ENCODE data around the gene ZNF48.

The ZNF48 gene

GRCh38 chr16:30413112-30413806 lies 18.0 kb downstream of the ZNF48 start:
- Histone ChIP-seq H3F3A (ENCODE audit: insufficient read depth, low read length) (no peaks in the 10 kb centered on the region), H3K4me1 (ENCODE audit: insufficient read depth, low read length, severe bottlenecking) (peaks cover 27% of the 10 kb centered on the region), H3K79me2 (ENCODE audit: insufficient read depth, low read length) (no peaks in the 10 kb centered on the region), H3K4me3 (ENCODE audit: low read depth, low read length, poor library complexity, severe bottlenecking) (no peak overlapping the region), H3K36me3 (ENCODE audit: insufficient read depth, low read length) (peaks cover 42% of the 10 kb centered on the region; the same call in 1 of the 2 replicates), H4K20me1 (ENCODE audit: insufficient read depth, low read length) (no peaks in the 10 kb centered on the region), H3K9me3 (ENCODE audit: low read length) (no peaks in the 10 kb centered on the region), H3K9me2 (ENCODE audit: low read depth, low read length) (no peaks in the 10 kb centered on the region), H3K9ac (ENCODE audit: low read length) (no peak overlapping the region), H3K27me3 (ENCODE audit: insufficient read depth, low read length) (no peaks in the 10 kb centered on the region), H3K4me2 (ENCODE audit: low read length) (no peak overlapping the region), H2AFZ (ENCODE audit: low read length) (no peak overlapping the region), H3K27ac (ENCODE audit: low read depth, low read length, poor library complexity, severe bottlenecking) (no peak overlapping the region)
- no peak for TF ChIP-seq EZH2 (IDR thresholded peaks at IDR 0.05; ENCODE audit: borderline replicate concordance, low read length)
- TF ChIP-seq, protein P1, sequence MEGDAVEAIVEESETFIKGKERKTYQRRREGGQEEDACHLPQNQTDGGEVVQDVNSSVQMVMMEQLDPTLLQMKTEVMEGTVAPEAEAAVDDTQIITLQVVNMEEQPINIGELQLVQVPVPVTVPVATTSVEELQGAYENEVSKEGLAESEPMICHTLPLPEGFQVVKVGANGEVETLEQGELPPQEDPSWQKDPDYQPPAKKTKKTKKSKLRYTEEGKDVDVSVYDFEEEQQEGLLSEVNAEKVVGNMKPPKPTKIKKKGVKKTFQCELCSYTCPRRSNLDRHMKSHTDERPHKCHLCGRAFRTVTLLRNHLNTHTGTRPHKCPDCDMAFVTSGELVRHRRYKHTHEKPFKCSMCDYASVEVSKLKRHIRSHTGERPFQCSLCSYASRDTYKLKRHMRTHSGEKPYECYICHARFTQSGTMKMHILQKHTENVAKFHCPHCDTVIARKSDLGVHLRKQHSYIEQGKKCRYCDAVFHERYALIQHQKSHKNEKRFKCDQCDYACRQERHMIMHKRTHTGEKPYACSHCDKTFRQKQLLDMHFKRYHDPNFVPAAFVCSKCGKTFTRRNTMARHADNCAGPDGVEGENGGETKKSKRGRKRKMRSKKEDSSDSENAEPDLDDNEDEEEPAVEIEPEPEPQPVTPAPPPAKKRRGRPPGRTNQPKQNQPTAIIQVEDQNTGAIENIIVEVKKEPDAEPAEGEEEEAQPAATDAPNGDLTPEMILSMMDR (IDR thresholded peaks at IDR 0.05; ENCODE audit: low read length): no peak

DNA sequence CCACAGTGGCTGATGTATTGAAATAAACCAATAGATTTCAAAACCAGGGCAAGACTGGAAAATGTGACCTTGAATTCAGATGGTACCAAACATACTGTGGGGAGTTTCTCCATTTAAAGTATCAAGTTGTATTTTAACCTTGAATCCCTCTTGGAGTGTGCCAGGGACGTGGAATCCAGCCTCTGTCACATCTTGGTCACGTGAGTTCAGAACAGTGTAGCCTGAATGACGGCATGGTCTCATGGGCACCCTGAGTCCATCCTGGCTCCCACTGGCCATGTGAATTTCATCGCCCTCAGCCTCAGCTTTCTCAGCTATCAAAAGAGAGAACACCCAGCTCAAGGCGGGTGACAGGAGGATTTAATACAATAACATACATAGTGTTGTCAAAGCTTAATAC lies 18.9 kb downstream of the ZNF48 start:
- Histone ChIP-seq H3K36me3 (ENCODE audit: insufficient read depth, low read length) (peaks cover 42% of the 10 kb centered on the region; the same call in 1 of the 2 replicates), H4K20me1 (ENCODE audit: insufficient read depth, low read length) (no peaks in the 10 kb centered on the region), H3F3A (ENCODE audit: insufficient read depth, low read length) (no peaks in the 10 kb centered on the region), H3K4me3 (ENCODE audit: low read depth, low read length, poor library complexity, severe bottlenecking) (no peak overlapping the region), H3K79me2 (ENCODE audit: insufficient read depth, low read length) (no peaks in the 10 kb centered on the region), H3K9me3 (ENCODE audit: low read length) (no peaks in the 10 kb centered on the region), H3K4me2 (ENCODE audit: low read length) (no peak overlapping the region), H3K27ac (ENCODE audit: low read depth, low read length, poor library complexity, severe bottlenecking) (no peak overlapping the region), H3K9ac (ENCODE audit: low read length) (no peak overlapping the region), H2AFZ (ENCODE audit: low read length) (no peak overlapping the region), H3K4me1 (ENCODE audit: insufficient read depth, low read length, severe bottlenecking) (peaks cover 26% of the 10 kb centered on the region), H3K27me3 (ENCODE audit: insufficient read depth, low read length) (no peaks in the 10 kb centered on the region), H3K9me2 (ENCODE audit: low read depth, low read length) (no peaks in the 10 kb centered on the region)
- TF ChIP-seq, protein P1 (IDR thresholded peaks at IDR 0.05; ENCODE audit: low read length): no peak
- no peak for TF ChIP-seq EZH2 (IDR thresholded peaks at IDR 0.05; ENCODE audit: borderline replicate concordance, low read length)

DNA sequence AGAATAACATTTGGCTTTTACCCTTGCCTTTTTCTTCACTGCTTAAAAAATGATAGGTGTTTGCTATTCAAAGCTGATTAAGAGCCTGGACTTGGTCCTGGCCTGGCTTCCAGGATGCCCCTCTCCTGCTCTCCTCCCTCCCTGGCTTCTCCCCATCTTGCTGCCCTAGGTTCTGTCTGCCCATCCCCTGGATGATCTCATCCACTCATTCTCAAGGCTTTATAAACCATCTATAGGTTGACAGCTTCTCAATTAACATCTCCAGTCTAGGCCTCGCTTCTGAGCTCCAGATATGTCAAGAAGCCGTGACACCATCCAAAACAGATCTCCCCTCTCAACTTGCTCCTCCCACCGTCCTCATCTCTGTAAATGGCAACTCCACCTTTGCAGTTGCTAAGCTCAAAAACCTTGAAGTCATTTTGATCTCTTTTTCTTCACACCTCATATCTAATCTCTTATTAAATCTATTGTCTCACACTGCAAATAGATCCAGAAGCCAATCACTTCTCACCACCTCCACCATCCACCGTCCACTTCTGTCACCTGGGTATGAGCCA lies 20.9 kb downstream of the ZNF48 start:
- no peak for TF ChIP-seq EZH2 (IDR thresholded peaks at IDR 0.05; ENCODE audit: borderline replicate concordance, low read length)
- TF ChIP-seq, protein P1 (IDR thresholded peaks at IDR 0.05; ENCODE audit: low read length): no peak
- Histone ChIP-seq H3K4me3 (ENCODE audit: low read depth, low read length, poor library complexity, severe bottlenecking) (no peak overlapping the region), H3K9me2 (ENCODE audit: low read depth, low read length) (no peaks in the 10 kb centered on the region), H3K4me2 (ENCODE audit: low read length) (no peak overlapping the region), H3K79me2 (ENCODE audit: insufficient read depth, low read length) (no peaks in the 10 kb centered on the region), H3K9ac (ENCODE audit: low read length) (no peak overlapping the region; the same call in 1 of the 2 replicates), H3K4me1 (ENCODE audit: insufficient read depth, low read length, severe bottlenecking) (peaks cover 19% of the 10 kb centered on the region), H4K20me1 (ENCODE audit: insufficient read depth, low read length) (no peaks in the 10 kb centered on the region), H3K27me3 (ENCODE audit: insufficient read depth, low read length) (no peaks in the 10 kb centered on the region), H3F3A (ENCODE audit: insufficient read depth, low read length) (no peaks in the 10 kb centered on the region), H3K27ac (ENCODE audit: low read depth, low read length, poor library complexity, severe bottlenecking) (peak overlapping the region; percentile 26), H2AFZ (ENCODE audit: low read length) (no peak overlapping the region), H3K36me3 (ENCODE audit: insufficient read depth, low read length) (peaks cover 45% of the 10 kb centered on the region), H3K9me3 (ENCODE audit: low read length) (no peaks in the 10 kb centered on the region)
